ENCODE results near the gene TBC1D22A. TPM values are rescaled to one million over a fixed set of nuclear protein-coding genes. Genes with fewer than 3 reads are reported as not detected.

The TBC1D22A gene
- total RNA-seq, 1 experiment from 2014 or later: 14.3 TPM

- TF ChIP-seq EZH2phosphoT487 (IDR thresholded peaks at IDR 0.05; ENCODE audit: borderline replicate concordance, low read length): no peak
- no peaks in the 10 kb centered on the region for H3K27me3 ChIP-seq (ENCODE audit: low read length)
- no peak overlapping the region for H3K9ac ChIP-seq (ENCODE audit: low read length)
- no peaks in the 10 kb centered on the region for H3K9me2 ChIP-seq (replicated peaks; ENCODE audit: low read length)
- no peak overlapping the region for H3K27ac ChIP-seq (ENCODE audit: low read length)
- BruUV-seq (replicated peaks): no TSS peak
- no peaks in the 10 kb centered on the region for H4K20me1 ChIP-seq (ENCODE audit: low read length)
- no peak overlapping the region for H3K4me2 ChIP-seq (ENCODE audit: low read length)
- no peaks in the 10 kb centered on the region for H3K79me2 ChIP-seq (ENCODE audit: low read length)
- POLR2A ChIA-PET (ENCODE audit: unreplicated experiment): no interaction called here
- no peaks in the 10 kb centered on the region for H3K36me3 ChIP-seq (ENCODE audit: low read depth, low read length)
- DNase-seq (no peak), ATAC-seq (no peak)
- H3K9me3 ChIP-seq (ENCODE audit: low read length): no peaks in the 10 kb centered on the region
- H2AFZ ChIP-seq (ENCODE audit: low read length): no peak overlapping the region
- CTCF ChIA-PET: no interaction called here
- intact Hi-C loops (cut with micrococcal nuclease): no loop called here
- no peak overlapping the region for H3K4me3 ChIP-seq (ENCODE audit: low read length)
- H3K4me1 ChIP-seq (ENCODE audit: insufficient read depth, low read length): peaks cover 3% of the 10 kb centered on the region
- no peaks in the 10 kb centered on the region for H3F3A ChIP-seq (ENCODE audit: low read length, unreplicated experiment)
Observed at GRCh38 chr22:46883092-46883910, 120.9 kb downstream of the TBC1D22A start.

- intact Hi-C loops (cut with micrococcal nuclease): no loop called here
- BruUV-seq (replicated peaks): no TSS peak
Observed at GRCh38 chr22:46884365-46884764, 121.9 kb downstream of the TBC1D22A start.

GRCh38 chr22:46887978-46888377 lies 125.5 kb downstream of the TBC1D22A start:
- Histone ChIP-seq H3F3A (ENCODE audit: low read length, unreplicated experiment) (no peaks in the 10 kb centered on the region), H3K27ac (ENCODE audit: low read length) (no peak overlapping the region), H3K27me3 (ENCODE audit: low read length) (no peaks in the 10 kb centered on the region), H3K79me2 (ENCODE audit: low read length) (no peaks in the 10 kb centered on the region), H3K36me3 (ENCODE audit: low read depth, low read length) (no peaks in the 10 kb centered on the region), H3K4me2 (ENCODE audit: low read length) (no peak overlapping the region), H3K9ac (ENCODE audit: low read length) (no peak overlapping the region), H3K4me3 (ENCODE audit: low read length) (no peak overlapping the region), H2AFZ (ENCODE audit: low read length) (no peak overlapping the region), H3K4me1 (ENCODE audit: insufficient read depth, low read length) (no peaks in the 10 kb centered on the region), H3K9me3 (ENCODE audit: low read length) (no peaks in the 10 kb centered on the region), H4K20me1 (ENCODE audit: low read length) (no peaks in the 10 kb centered on the region), H3K9me2 (replicated peaks; ENCODE audit: low read length) (no peaks in the 10 kb centered on the region)
- no peak for DNase-seq
- TF ChIP-seq EZH2 (IDR thresholded peaks at IDR 0.05; ENCODE audit: low read length, unreplicated experiment): no peak
- TF ChIP-seq EZH2phosphoT487 (IDR thresholded peaks at IDR 0.05; ENCODE audit: borderline replicate concordance, low read length): no peak
- TF ChIP-seq CTCF (conservative IDR thresholded peaks at IDR 0.05; ENCODE audit: low read depth, low read length): no peak
- ATAC-seq: no peak
- CTCF ChIA-PET: no interaction called here
- POLR2A ChIA-PET (ENCODE audit: unreplicated experiment): no interaction called here
- BruUV-seq (replicated peaks): no TSS peak
- intact Hi-C loops (cut with micrococcal nuclease): no loop called here

More at GRCh38 chr22:46884365-46884764, 121.9 kb downstream of the TBC1D22A start:
- no peaks in the 10 kb centered on the region for H4K20me1 ChIP-seq (ENCODE audit: low read length)
- no peaks in the 10 kb centered on the region for H3K9me2 ChIP-seq (replicated peaks; ENCODE audit: low read length)
- ATAC-seq (no peak), DNase-seq (no peak)
- ChIA-PET POLR2A (ENCODE audit: unreplicated experiment) (no interaction called here), CTCF (no interaction called here)
- TF ChIP-seq CTCF (conservative IDR thresholded peaks at IDR 0.05; ENCODE audit: low read depth, low read length): no peak
- TF ChIP-seq EZH2 (IDR thresholded peaks at IDR 0.05; ENCODE audit: low read length, unreplicated experiment): no peak
- no peak for TF ChIP-seq EZH2phosphoT487 (IDR thresholded peaks at IDR 0.05; ENCODE audit: borderline replicate concordance, low read length)
- no peak overlapping the region for H3K9ac ChIP-seq (ENCODE audit: low read length)
- H3K4me2 ChIP-seq (ENCODE audit: low read length): no peak overlapping the region
- no peak overlapping the region for H2AFZ ChIP-seq (ENCODE audit: low read length)
- no peaks in the 10 kb centered on the region for H3K79me2 ChIP-seq (ENCODE audit: low read length)
- H3K4me1 ChIP-seq (ENCODE audit: insufficient read depth, low read length): peaks cover 3% of the 10 kb centered on the region
- no peak overlapping the region for H3K27ac ChIP-seq (ENCODE audit: low read length)
- no peaks in the 10 kb centered on the region for H3K9me3 ChIP-seq (ENCODE audit: low read length)
- no peak overlapping the region for H3K4me3 ChIP-seq (ENCODE audit: low read length)
- no peaks in the 10 kb centered on the region for H3K27me3 ChIP-seq (ENCODE audit: low read length)
- no peaks in the 10 kb centered on the region for H3K36me3 ChIP-seq (ENCODE audit: low read depth, low read length)
- no peaks in the 10 kb centered on the region for H3F3A ChIP-seq (ENCODE audit: low read length, unreplicated experiment)

Data from PC-3 (cell line).